ENCODE results near the gene FKBP8.

The FKBP8 gene

GRCh38 chr19:18491995-18492953 lies 51.1 kb downstream of the FKBP8 start:
- no peak for DNase-seq (ENCODE audit: low read depth)
- H3K4me3 ChIP-seq (ENCODE audit: low read depth, low read length), result no peak overlapping the region

GRCh38 chr19:18490728-18491127 lies 52.6 kb downstream of the FKBP8 start:
- no peak for DNase-seq (ENCODE audit: low read depth)
- no peak overlapping the region for H3K4me3 ChIP-seq (ENCODE audit: low read depth, low read length)

- no peak overlapping the region for H3K4me3 ChIP-seq (ENCODE audit: low read depth, low read length)
- DNase-seq (ENCODE audit: low read depth), result no peak
These were observed 53.7 kb downstream of the FKBP8 start for GRCh38 chr19:18489627-18490184.

- DNase-seq (ENCODE audit: low read depth), result no peak
- H3K4me3 ChIP-seq (ENCODE audit: low read depth, low read length), result no peak overlapping the region
These were observed 54.3 kb downstream of the FKBP8 start for GRCh38 chr19:18488838-18489626.

- no peak overlapping the region for H3K4me3 ChIP-seq (ENCODE audit: low read depth, low read length)
- no peak for DNase-seq (ENCODE audit: low read depth)
These were observed 55.0 kb downstream of the FKBP8 start for GRCh38 chr19:18488403-18488723.

GRCh38 chr19:18487576-18488402 lies 55.6 kb downstream of the FKBP8 start:
- H3K4me3 ChIP-seq (ENCODE audit: low read depth, low read length), result no peak overlapping the region
- DNase-seq (ENCODE audit: low read depth), result no peak

GRCh38 chr19:18486746-18487145 lies 56.6 kb downstream of the FKBP8 start:
- DNase-seq (ENCODE audit: low read depth), result no peak
- H3K4me3 ChIP-seq (ENCODE audit: low read depth, low read length), result no peak overlapping the region

GRCh38 chr19:18484992-18485391 lies 58.4 kb downstream of the FKBP8 start:
- DNase-seq (ENCODE audit: low read depth), result no peak
- H3K4me3 ChIP-seq (ENCODE audit: low read depth, low read length), result no peak overlapping the region

GRCh38 chr19:18483119-18483890 lies 60.1 kb downstream of the FKBP8 start:
- H3K4me3 ChIP-seq (ENCODE audit: low read depth, low read length), result no peak overlapping the region

More at GRCh38 chr19:18483119-18483890, 60.1 kb downstream of the FKBP8 start:
- no peak for DNase-seq (ENCODE audit: low read depth)
